ENCODE measurements around the gene SPINT2. TPM values are rescaled to one million over a fixed set of nuclear protein-coding genes. Genes with fewer than 3 reads are reported as not detected.
A peak's percentile ranks its signal among the peaks of the same experiment; 100 is the strongest.

SPINT2 gene
- total and polyA plus RNA-seq, 2 of the 13 experiments (the other 11 are each of a cell fraction or from before 2014, with no cell fraction given) = 0.31 to 0.77 TPM

- TF ChIP-seq THAP8 (CRISPR knock-in tag; IDR thresholded peaks at IDR 0.05; ENCODE audit: borderline replicate concordance) = no peak
- no peak for TF ChIP-seq NR0B2 (CRISPR knock-in tag; IDR thresholded peaks at IDR 0.05)
- no peak for TF ChIP-seq ZNF383 (CRISPR knock-in tag; IDR thresholded peaks at IDR 0.05; ENCODE audit: borderline replicate concordance)
- TF ChIP-seq RXRA (CRISPR knock-in tag; IDR thresholded peaks at IDR 0.05) = peak; percentile 59; the same call in 1 of the 2 replicates
- no peak for TF ChIP-seq DNMT3B (CRISPR knock-in tag; conservative IDR thresholded peaks at IDR 0.05)
- TF ChIP-seq NR2F1 (CRISPR knock-in tag; IDR thresholded peaks at IDR 0.05) = 0 out of 4 replicates have a peak, but pooled peaks of 1 of the 2 experiments have one; percentile 27
- TF ChIP-seq HMG20A (CRISPR knock-in tag; IDR thresholded peaks at IDR 0.05; ENCODE audit: borderline replicate concordance) = 0 out of 2 replicates have a peak, but pooled peaks have one; percentile 48
- TF ChIP-seq SYNCRIP (IDR thresholded peaks at IDR 0.05; ENCODE audit: insufficient read depth, low read depth, low read length) = no peak
- 0 out of 2 replicates have a peak, but pooled peaks have one; percentile 11 for TF ChIP-seq HDAC2 (CRISPR knock-in tag; IDR thresholded peaks at IDR 0.05)
- peak; percentile 93 for TF ChIP-seq SOX5 (CRISPR knock-in tag; IDR thresholded peaks at IDR 0.05; ENCODE audit: borderline replicate concordance)
- no peak for TF ChIP-seq NRL (CRISPR knock-in tag; IDR thresholded peaks at IDR 0.05; ENCODE audit: borderline replicate concordance)
- TF ChIP-seq BATF2 (CRISPR knock-in tag; IDR thresholded peaks at IDR 0.05) = no peak
- TF ChIP-seq RCOR2 (CRISPR knock-in tag; IDR thresholded peaks at IDR 0.05) = peak; percentile 82
- TF ChIP-seq ZMYM3 (CRISPR knock-in tag; IDR thresholded peaks at IDR 0.05) = peak; percentile 90
- TF ChIP-seq EHMT2 (IDR thresholded peaks at IDR 0.05; ENCODE audit: borderline replicate concordance, low read depth, low read length) = no peak
- no peak for TF ChIP-seq TCF7 (IDR thresholded peaks at IDR 0.05; ENCODE audit: low read depth)
- no peak for TF ChIP-seq JUNB (CRISPR knock-in tag; IDR thresholded peaks at IDR 0.05; ENCODE audit: borderline replicate concordance)
- no peak for TF ChIP-seq CHCHD3 (CRISPR knock-in tag; IDR thresholded peaks at IDR 0.05)
- TF ChIP-seq TEAD3 (CRISPR knock-in tag; optimal IDR thresholded peaks at IDR 0.05; ENCODE audit: borderline replicate concordance) = peak; percentile 18
- TF ChIP-seq ZNF468 (CRISPR knock-in tag; IDR thresholded peaks at IDR 0.05) = no peak
- no peak for TF ChIP-seq ZNF800 (CRISPR knock-in tag; IDR thresholded peaks at IDR 0.05)
Measured at GRCh38 chr19:38247734-38248268, 16.6 kb upstream of the SPINT2 start (continued).
